DMS 273 treated with DMSO at 0.1 percent for 48 hours (cell line): ENCODE results near the gene GPR3.
"Not testable (repeated sequence)": the region's sequence is repeated elsewhere in the genome, so short reads cannot be mapped to it uniquely, and the experiment has no call there.

ENCODE experiments used
- DNase-seq: peaks from one replicate; lab custom pipeline; 2025; lab: John Stamatoyannopoulos, UW

Gene GPR3

DNA sequence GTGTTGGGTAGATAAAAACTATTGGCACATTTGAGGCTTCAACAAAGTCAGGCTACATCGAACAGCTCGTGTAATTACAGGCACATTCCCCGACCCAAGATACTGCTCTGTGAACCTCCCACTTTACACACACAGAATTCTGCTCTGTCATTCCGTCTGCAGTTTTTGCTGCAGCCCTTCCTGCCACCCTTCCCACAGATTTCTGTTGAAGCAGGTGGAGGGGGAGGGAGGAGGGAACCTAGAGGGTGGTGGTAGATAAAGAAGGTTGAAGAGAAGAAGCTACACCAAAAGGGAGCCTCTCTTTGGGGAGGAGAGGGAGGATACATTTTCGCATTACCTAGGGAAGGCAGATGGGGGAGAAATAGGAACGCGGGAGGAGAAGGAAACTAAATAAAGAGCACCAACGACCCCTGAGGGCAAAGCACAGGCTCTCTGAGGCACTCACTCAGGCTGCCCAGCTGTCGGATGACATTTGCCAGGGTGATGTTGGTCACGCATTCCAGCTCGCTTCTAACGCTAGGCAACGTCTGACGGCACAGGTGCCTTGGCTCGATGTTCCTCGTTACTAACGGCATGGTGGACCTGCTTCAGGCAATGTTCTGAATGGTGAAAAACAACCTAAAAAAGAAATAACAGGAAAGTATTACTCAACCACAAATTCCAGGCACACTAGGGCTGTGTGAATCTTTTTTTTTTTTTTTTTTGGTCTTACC is 36.0 kb downstream of the GPR3 start:
- no peak for DNase-seq

DNA sequence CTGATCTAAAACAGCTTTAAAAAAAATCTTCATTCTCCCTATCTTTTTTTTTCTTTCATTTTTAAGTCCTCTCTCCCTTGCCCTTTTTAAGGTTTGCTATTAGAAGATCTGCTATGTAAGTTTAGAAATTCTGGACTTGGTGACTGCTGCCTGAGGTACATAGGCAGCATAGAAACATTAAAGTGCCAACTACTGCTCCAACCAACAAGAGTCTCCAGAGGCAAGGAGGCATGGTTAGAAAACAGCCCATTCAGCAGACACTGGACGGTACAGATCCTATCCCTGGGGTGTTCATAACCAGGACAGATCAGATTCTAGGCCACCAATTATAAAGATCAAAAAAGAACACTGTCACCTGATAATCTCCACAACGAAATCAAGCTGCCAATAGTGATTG is 36.6 kb downstream of the GPR3 start:
- DNase-seq: no peak

- DNase-seq: no peak
Observed at GRCh38 chr1:27430903-27431600, 38.6 kb downstream of the GPR3 start.

DNA sequence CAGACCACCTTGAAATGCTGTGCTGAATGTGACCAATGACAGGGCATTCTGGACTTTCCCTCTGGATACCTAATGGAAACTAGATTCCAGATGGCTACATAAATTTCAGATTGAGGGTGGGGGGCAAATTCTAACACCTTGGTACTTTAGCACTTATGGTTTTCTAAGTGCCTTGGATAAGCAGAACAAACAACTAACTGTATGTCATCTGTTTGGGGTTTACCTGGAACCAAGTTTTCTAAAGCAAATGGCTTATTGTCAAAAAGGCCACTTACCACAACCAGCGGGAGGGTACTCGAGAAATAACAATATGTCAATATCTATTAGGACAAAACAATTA is 39.1 kb downstream of the GPR3 start:
- no peak for DNase-seq

DNA sequence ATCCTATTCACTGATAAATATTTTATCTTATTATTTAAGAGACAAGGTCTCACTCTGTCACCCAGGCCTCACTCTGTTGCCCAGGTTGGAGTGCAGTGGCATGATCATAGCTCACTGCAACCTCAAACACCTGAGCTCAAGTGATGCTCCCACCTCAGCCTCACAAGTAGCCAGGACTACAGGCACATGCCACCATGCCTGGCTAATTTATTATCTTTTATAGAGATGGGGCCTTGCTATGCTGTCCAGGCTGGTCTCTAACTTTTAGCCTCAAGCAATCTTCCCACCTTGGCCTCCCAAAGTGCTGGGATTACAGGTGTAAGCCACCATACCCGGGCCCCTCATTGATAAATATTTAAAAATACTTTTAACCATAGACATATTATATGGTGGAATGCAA is 40.3 kb downstream of the GPR3 start:
- DNase-seq: not testable (repeated sequence)

DNA sequence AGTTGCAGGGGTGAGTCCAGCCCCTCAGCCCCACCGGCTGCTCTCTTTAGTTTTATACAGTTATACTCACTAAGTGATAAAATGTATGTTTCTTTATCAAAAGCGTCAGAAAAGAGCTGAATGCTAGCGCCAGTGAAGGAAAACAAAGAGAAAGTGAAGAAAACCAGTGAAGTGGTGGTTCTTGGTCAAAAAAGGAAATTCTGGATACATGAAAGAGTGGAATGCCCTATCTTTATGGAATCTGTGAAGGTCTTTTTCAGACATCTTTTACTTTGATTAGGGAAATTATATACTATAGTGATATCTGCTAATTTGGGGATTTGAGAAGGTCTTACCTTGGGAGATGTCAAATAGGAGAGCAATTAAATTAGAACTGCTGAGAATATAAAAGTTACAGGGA is 41.3 kb downstream of the GPR3 start:
- DNase-seq: no peak

DNA sequence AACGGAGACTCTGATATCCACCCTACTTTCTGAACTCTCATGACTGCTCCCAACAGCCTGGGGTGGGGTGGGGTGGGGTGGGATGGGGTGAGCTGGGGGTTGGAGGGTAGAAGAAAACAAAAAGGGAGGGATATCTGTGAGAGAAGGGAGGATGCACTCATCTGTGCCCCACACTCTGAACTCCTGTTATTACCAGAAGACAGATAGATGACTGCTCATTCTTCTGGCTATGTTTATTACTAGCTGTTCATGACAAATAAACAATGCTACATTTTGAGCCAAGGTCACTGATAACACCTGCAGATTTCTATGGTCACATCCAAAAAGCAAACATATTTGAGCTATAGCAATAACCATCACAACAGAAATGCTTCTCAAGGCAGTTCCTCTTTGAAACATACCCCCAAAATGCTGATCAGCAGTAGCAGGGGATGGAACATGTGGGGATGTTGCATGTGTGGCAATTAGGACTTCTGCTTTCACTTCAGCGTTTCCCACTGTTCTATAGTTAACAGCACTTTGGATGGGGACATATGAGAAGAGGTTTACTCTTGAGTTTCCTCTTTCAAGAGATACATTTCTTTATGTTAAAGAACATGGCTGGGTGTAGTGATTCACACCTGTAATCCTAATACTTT is 43.3 kb downstream of the GPR3 start:
- DNase-seq: no peak

DNA sequence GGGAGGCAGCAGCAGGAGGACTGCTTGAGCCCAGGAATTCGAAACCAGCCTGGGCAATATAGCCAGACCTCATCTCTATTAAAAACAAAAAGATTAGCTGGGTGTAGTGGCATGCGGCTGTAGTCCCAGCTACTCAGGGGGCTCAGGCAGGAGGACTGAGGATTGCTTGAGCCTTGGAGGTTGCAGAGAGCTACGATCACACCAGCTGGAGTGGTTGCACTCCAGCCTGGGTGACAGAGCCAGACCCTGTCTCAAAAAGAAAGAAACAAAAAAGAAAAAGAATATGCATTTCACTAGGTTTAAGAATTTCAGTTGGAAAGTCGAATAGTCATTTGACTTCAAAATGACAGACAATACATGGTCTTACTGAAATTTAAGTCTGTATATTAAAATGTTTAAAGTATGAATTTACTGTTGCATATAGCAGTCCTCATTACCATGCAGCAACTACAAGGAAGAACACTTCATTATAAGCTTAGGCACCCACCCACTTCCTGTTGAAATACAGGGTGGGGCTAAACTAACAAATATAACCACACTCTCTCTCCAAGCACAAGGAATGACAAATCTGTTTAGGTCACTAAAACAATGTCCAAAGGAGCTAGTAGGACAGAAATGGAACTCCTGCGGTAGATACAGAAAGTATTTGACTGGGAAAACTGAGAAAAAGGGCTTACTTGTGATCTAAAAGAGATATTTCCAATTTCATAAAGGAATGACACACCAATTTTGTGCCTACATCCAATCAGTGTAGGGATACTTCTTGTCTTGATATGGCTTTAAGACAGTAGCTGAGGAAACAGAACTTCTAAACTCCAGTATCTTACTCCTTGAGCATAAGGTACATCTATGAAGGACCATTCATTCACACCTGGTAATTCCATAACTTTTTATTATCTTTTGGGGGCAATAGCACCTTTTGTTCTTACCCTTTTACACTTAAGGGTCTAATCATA is 44.1 kb downstream of the GPR3 start:
- no peak for DNase-seq

- DNase-seq: no peak
Observed at GRCh38 chr1:27438621-27439061, 46.2 kb downstream of the GPR3 start.

DNA sequence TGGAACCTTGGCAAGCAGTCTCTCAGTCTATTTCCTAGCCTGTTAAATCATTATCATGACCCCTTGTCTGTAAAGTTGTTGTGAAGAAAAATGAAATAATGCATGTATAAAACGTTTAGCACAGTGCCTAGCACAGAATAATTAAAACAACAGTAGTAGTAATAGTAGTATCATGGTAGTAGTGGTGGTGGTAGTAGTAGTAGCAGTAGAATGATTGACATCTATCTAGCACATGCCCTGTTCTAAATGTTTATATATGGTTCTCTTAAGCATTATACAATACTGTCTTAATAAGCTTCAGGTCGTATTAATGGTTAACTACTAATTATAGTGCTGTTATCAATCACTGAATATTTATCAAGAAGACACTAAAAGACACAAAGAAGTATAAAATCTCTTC is 46.7 kb downstream of the GPR3 start:
- no peak for DNase-seq

DNA sequence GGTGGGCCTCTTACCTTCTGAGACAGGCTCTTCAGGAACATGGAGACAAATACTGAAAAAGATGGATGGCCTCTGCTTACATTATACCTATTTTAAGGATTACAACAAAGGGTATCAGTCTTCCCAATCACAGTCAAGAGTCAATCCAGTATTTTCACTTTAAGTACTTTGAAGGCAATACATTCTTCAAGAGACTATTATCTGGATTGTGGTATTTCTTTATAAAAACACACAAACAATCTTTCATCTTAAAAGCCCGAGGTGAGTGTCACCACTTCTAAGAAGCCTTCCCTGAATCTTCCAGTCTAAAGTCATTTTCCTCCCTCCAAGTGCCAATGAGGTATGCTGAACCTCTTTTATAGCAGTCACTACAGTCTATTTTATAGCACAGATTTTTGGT is 52.2 kb downstream of the GPR3 start:
- no peak for DNase-seq
